KMS-11 (cell line): ENCODE data around the gene AACS.

ENCODE experiments used
- H2AFZ ChIP-seq: fragments of 200-600 bp; sonication (generic); 2 replicates; pipeline ENCODE4 v1.6.1; 2016; ENCODE audit warnings: antibody characterized with exemption, mixed run types, low read depth
- H3K27ac ChIP-seq: fragments of 200-600 bp; sonication (generic); 2 replicates; pipeline ENCODE4 v1.6.1; 2016; ENCODE audit warnings: mild to moderate bottlenecking, mixed run types
- H3K27me3 ChIP-seq: fragments of 200-600 bp; sonication (generic); 2 replicates; pipeline ENCODE4 v1.6.1; 2017; ENCODE audit warnings: mild to moderate bottlenecking, low read depth, mixed run types, moderate library complexity; ENCODE audit not compliant: insufficient read depth
- H3K36me3 ChIP-seq: fragments of 200-600 bp; sonication (generic); 2 replicates; pipeline ENCODE4 v1.6.1; 2017; ENCODE audit warnings: mild to moderate bottlenecking, mixed run types; ENCODE audit not compliant: insufficient read depth
- H3K4me1 ChIP-seq: fragments of 200-600 bp; sonication (generic); 2 replicates; pipeline ENCODE4 v1.6.1; 2016; ENCODE audit warnings: mild to moderate bottlenecking, low read depth, mixed run types; ENCODE audit not compliant: poor library complexity, severe bottlenecking
- H3K4me2 ChIP-seq: fragments of 200-600 bp; sonication (generic); 2 replicates; pipeline ENCODE4 v1.7.0; 2016; ENCODE audit warnings: mild to moderate bottlenecking, mixed run types
- H3K4me3 ChIP-seq: fragments of 200-600 bp; sonication (generic); IDR thresholded peaks from 2 replicates; pipeline ENCODE4 v1.6.1; 2017; ENCODE audit warnings: low read depth, low read length, mixed read lengths; ENCODE audit not compliant: insufficient read depth
- H3K79me2 ChIP-seq: fragments of 200-600 bp; sonication (generic); 2 replicates; pipeline ENCODE4 v1.6.1; 2016; ENCODE audit warnings: low read depth, mixed run types; ENCODE audit not compliant: insufficient read depth
- H3K9ac ChIP-seq: fragments of 200-600 bp; sonication (generic); 2 replicates; pipeline ENCODE4 v1.6.1; 2016; ENCODE audit warnings: mild to moderate bottlenecking, mixed run types
- H4K20me1 ChIP-seq: fragments of 200-600 bp; sonication (generic); 2 replicates; pipeline ENCODE4 v1.6.1; 2016; ENCODE audit warnings: mild to moderate bottlenecking, mixed run types; ENCODE audit not compliant: insufficient read depth
- TF ChIP-seq, protein P1 (sequence below): fragments of 200-600 bp; sonication (generic); conservative IDR thresholded peaks from 2 replicates; pipeline ENCODE4 v1.6.1; 2017; ENCODE audit warnings: low read depth, mild to moderate bottlenecking, antibody characterized with exemption, low read length, moderate library complexity, mixed read lengths

AACS gene

DNA sequence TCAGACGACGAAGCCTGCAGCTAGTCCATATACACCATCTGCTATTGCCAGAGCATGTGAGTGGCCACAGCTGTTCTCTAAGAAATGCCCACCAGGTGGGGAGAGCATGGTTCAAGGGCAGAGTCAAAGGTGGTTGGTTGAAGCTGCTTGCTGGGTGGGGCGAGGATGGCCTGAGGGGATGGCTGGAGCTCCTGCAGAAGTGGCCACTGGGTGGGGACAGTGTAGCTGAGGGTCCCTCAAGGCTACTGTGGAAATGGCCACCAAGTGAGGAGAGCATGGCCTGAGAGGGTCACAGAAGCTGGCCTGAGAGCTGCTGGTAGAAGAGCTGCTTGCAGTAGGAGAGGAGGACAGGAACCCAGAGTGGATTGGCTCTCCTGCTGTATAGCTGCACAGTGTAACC is 102.4 kb downstream of the AACS start:
- Histone ChIP-seq H4K20me1 (no peaks in the 10 kb centered on the region), H3K79me2 (no peaks in the 10 kb centered on the region), H3K4me1 (no peaks in the 10 kb centered on the region), H3K27me3 (no peaks in the 10 kb centered on the region), H3K4me3 (no peak overlapping the region), H3K36me3 (no peaks in the 10 kb centered on the region), H2AFZ (no peak overlapping the region), H3K9ac (no peak overlapping the region), H3K4me2 (no peak overlapping the region), H3K27ac (no peak overlapping the region)
- TF ChIP-seq, protein P1, sequence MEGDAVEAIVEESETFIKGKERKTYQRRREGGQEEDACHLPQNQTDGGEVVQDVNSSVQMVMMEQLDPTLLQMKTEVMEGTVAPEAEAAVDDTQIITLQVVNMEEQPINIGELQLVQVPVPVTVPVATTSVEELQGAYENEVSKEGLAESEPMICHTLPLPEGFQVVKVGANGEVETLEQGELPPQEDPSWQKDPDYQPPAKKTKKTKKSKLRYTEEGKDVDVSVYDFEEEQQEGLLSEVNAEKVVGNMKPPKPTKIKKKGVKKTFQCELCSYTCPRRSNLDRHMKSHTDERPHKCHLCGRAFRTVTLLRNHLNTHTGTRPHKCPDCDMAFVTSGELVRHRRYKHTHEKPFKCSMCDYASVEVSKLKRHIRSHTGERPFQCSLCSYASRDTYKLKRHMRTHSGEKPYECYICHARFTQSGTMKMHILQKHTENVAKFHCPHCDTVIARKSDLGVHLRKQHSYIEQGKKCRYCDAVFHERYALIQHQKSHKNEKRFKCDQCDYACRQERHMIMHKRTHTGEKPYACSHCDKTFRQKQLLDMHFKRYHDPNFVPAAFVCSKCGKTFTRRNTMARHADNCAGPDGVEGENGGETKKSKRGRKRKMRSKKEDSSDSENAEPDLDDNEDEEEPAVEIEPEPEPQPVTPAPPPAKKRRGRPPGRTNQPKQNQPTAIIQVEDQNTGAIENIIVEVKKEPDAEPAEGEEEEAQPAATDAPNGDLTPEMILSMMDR: no peak

DNA sequence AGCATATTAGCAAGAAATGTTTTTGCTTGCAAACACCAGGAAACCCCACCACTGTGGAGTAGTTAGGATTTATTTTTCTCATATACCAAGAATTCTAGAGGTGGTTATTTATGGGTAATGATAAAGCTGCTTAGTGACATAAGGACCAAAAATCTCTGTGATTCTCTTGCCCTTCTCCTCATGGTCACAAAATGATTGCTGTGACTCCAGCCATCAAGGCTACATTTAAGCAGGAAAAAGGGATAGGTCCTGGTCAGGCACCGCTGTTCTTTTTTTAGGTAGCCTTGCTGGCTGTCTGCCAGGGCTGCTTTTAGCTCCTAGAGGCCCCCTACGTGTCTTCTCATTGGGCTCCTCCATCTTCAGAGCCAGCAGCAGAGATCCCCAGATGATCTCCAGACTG is 104.2 kb downstream of the AACS start:
- H3K4me3 ChIP-seq: no peak overlapping the region
- H3K9ac ChIP-seq: no peak overlapping the region
- no peaks in the 10 kb centered on the region for H3K4me1 ChIP-seq
- no peaks in the 10 kb centered on the region for H4K20me1 ChIP-seq
- H3K27me3 ChIP-seq: no peaks in the 10 kb centered on the region
- TF ChIP-seq, protein P1: no peak
- no peak overlapping the region for H3K27ac ChIP-seq
- H3K4me2 ChIP-seq: no peak overlapping the region
- H3K36me3 ChIP-seq: no peaks in the 10 kb centered on the region
- no peak overlapping the region for H2AFZ ChIP-seq
- H3K79me2 ChIP-seq: no peaks in the 10 kb centered on the region

DNA sequence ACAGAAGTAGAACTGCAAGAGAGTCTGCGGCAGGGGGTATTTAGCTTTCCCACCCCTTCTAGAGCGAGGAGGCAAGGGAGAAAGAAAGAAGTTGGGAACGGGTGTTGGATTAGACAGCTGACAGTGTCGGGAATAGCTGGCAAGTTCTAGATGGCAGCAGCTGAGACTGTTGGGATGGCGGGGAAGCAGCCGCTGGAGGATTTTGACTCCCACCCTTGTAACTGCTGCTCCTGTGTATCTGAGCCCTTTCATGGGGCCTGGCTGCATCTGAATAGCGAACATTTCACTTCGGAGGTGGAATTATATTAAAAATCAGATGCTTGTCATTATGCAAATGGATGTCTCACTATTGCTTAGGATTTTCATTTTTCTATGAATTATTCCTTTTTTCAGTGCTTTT is 104.6 kb downstream of the AACS start:
- no peak overlapping the region for H3K4me3 ChIP-seq
- no peak overlapping the region for H3K9ac ChIP-seq
- H3K79me2 ChIP-seq: no peaks in the 10 kb centered on the region
- no peaks in the 10 kb centered on the region for H4K20me1 ChIP-seq
- H3K27me3 ChIP-seq: no peaks in the 10 kb centered on the region
- H3K4me2 ChIP-seq: no peak overlapping the region
- TF ChIP-seq, protein P1: no peak
- no peak overlapping the region for H2AFZ ChIP-seq
- no peaks in the 10 kb centered on the region for H3K36me3 ChIP-seq
- H3K27ac ChIP-seq: no peak overlapping the region
- no peaks in the 10 kb centered on the region for H3K4me1 ChIP-seq

DNA sequence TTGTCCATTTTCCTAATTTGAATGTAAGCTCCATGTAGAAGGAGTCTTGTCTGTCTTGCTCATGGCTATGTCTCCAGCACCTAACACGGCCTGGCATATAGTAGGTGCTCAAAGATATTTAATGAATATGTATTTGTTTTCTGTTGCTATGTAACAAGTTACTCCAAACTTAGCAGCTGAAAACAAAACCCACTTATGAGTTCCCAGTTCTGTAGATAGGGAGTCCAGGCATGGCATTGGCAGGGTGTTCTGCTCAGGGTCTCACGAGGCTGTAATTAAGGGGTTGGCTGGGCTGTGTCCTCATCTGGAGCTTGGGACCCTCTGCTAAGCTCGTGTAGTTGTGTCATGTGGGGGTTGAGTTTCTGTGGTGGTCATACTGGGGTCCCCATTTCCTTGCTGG is 106.0 kb downstream of the AACS start:
- Histone ChIP-seq H3K27me3 (no peaks in the 10 kb centered on the region), H3K4me3 (no peak overlapping the region), H3K36me3 (no peaks in the 10 kb centered on the region), H3K9ac (no peak overlapping the region), H3K4me2 (no peak overlapping the region), H4K20me1 (no peaks in the 10 kb centered on the region), H3K79me2 (no peaks in the 10 kb centered on the region), H2AFZ (no peak overlapping the region), H3K4me1 (no peaks in the 10 kb centered on the region), H3K27ac (no peak overlapping the region)
- TF ChIP-seq, protein P1: no peak
